Stimulated activated naive B cell treated with anti-CD40 and anti-IgM and Interleukin-4, amounts not matched to agents 10 μg/mL and 1 μg/mL and 100 μg/mL, for 72 hours (primary cell): ENCODE measurements around the gene MRPL11.
A peak's percentile ranks its signal among the peaks of the same experiment; 100 is the strongest.
"Not testable (repeated sequence)": the region's sequence is repeated elsewhere in the genome, so short reads cannot be mapped to it uniquely, and the experiment has no call there.

Experiments used
- ATAC-seq, 2 donors: fragments of 150-1000 bp; cut with Tn5 transposase; replicated peaks; 2 replicates each; pipeline ENCODE4 v1.10.0; 2021; ENCODE audit warnings: moderate library complexity in 1 of 2
- DNase-seq: peaks from one replicate; pipeline ENCODE4 v3.0.0; 2021
- H3K27ac Mint-ChIP-seq: one replicate; pipeline ENCODE4 v1.8.0; 2022; ENCODE audit warnings: mild to moderate bottlenecking, mixed read lengths
- H3K27me3 Mint-ChIP-seq, 2 donors: one replicate each; pipeline ENCODE4 v1.8.0; 2022; ENCODE audit warnings: mixed read lengths in 2 of 2
- H3K36me3 Mint-ChIP-seq, 2 donors: one replicate each; pipeline ENCODE4 v1.8.0; 2022; ENCODE audit warnings: mixed read lengths in 2 of 2, mild to moderate bottlenecking in 1 of 2
- H3K4me1 Mint-ChIP-seq, 2 donors: one replicate each; pipeline ENCODE4 v1.8.0; 2022; ENCODE audit warnings: mixed read lengths in 2 of 2, mild to moderate bottlenecking in 1 of 2
- H3K4me3 Mint-ChIP-seq, 2 donors: one replicate each; pipeline ENCODE4 v1.8.0; 2022; ENCODE audit warnings: mild to moderate bottlenecking in 2 of 2, mixed read lengths in 2 of 2, moderate library complexity in 1 of 2
- H3K9me3 Mint-ChIP-seq, 2 donors: one replicate each; pipeline ENCODE4 v1.8.0; 2022; ENCODE audit warnings: mixed read lengths in 2 of 2, mild to moderate bottlenecking in 1 of 2

Gene MRPL11

DNA sequence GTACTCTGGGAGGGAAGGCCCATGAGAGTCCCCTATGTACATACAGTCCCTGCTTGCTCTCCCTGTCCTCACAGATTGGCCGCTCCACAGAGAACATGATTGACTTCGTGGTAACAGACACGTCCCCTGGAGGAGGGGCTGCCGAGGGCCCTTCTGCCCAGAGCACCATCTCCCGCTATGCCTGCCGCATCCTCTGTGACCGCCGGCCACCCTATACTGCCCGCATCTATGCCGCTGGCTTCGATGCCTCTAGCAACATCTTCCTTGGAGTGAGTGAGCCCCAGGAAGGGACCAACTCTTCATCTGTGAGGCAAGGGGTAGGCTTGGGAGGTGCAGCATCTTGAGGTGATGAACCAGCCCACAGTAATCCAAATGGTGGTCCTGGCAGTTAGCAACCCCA is 34.5 kb upstream of the MRPL11 start:
- no peak for ATAC-seq
- H3K4me1 Mint-ChIP-seq = peaks cover 10 to 13% of the 10 kb centered on the region in 2 donors
- H3K27ac Mint-ChIP-seq = no peak overlapping the region
- no peaks in the 10 kb centered on the region for H3K27me3 Mint-ChIP-seq
- peaks cover 2 to 32% of the 10 kb centered on the region in 2 donors for H3K36me3 Mint-ChIP-seq
- DNase-seq = no peak
- H3K4me3 Mint-ChIP-seq = no peak overlapping the region
- no peaks in the 10 kb centered on the region for H3K9me3 Mint-ChIP-seq

DNA sequence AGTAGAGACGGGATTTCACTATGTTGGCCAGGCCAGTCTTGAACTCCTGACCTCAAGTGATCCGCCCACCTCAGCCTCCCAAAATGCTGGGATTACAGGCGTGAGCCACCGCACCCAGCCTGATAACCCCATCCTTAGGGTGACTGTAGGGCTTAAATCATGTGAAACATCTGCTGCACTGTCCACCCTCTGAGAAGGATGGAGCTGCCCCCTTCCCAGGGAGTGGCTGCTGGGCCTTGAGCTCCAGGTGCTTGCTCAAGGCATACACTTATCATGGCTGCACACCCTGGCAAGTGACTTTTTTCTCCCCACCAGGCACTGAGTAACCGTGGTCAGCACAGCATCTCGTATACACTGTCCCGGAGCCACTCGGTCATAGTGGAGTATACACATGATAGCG is 33.4 kb upstream of the MRPL11 start:
- DNase-seq (no peak), ATAC-seq (no peak)
- Mint-ChIP-seq H3K27me3 (no peaks in the 10 kb centered on the region), H3K4me1 (peaks cover 14% of the 10 kb centered on the region in 2 donors), H3K27ac (no peak overlapping the region), H3K36me3 (peaks cover 0 to 25% of the 10 kb centered on the region in 2 donors), H3K9me3 (no peaks in the 10 kb centered on the region), H3K4me3 (no peak overlapping the region)

DNA sequence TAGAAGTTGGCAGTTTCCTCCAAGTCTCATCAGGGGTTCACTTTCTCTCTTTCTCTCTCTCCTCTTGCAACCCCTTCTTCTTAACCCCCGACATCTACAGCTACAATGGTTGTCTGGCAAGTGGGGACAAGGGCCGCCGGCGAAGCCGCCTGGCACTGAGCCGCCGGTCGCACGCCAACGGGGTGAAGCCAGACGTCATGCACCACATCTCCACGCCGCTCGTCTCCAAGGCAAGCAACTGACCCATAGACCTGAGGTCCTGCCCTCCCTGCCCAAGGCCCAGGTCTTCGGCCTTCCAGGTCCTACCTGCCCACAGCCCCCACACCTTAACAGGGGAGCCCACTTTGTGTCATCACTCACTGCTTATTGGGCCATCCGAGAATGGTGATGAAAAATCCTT is 32.5 kb upstream of the MRPL11 start:
- Mint-ChIP-seq H3K27ac (no peak overlapping the region), H3K27me3 (no peaks in the 10 kb centered on the region), H3K9me3 (no peaks in the 10 kb centered on the region), H3K4me3 (no peak overlapping the region), H3K4me1 (peaks cover 12 to 19% of the 10 kb centered on the region in 2 donors), H3K36me3 (peaks cover 0 to 17% of the 10 kb centered on the region in 2 donors)
- no peak for ATAC-seq
- no peak for DNase-seq

DNA sequence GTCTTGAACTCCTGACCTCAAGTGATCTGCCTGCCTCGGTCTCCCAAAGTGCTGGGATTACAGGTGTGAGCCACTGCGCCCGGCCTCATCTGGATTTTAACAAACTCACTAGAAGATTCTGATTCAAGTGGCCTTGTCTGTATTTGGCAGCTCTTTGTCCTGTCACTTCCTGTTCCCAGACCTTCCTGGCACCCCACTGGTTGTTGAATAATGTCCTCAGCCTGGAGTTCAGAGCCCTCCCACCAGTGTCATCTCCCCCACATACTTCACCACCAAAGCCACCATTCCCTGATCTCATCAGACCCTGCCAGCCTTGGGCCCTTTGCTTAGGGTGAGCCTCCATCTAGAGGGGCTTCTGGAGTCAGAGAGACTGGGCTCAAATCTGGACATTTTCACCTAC is 31.4 kb upstream of the MRPL11 start:
- Mint-ChIP-seq H3K27ac (no peak overlapping the region), H3K27me3 (no peaks in the 10 kb centered on the region), H3K4me1 (peaks cover 24 to 30% of the 10 kb centered on the region in 2 donors), H3K36me3 (peaks cover 0 to 17% of the 10 kb centered on the region in 2 donors), H3K9me3 (no peaks in the 10 kb centered on the region), H3K4me3 (no peak overlapping the region)
- DNase-seq (no peak), ATAC-seq (no peak)

DNA sequence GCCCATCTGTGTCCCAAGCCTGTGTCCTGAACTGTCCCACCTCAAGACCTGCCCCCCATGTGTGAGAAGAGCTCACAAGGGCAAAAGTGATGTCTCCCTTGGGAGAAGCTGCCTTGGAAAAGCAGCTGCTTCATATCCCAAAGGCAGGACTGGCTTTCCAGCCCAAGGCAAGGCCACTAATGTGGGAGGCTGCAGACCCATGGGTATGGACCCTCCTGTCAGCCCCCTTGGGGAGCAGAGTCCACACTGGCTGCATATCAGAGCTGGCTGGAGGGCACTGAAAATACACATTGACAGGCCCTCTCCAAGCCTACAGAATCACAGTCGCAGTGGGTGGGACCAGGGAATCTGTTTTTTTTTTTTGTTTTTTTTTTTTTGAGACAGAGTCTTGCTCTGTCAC is 30.8 kb upstream of the MRPL11 start:
- Mint-ChIP-seq H3K4me3 (no peak overlapping the region), H3K4me1 (peaks cover 26 to 34% of the 10 kb centered on the region in 2 donors), H3K36me3 (peaks cover 0 to 17% of the 10 kb centered on the region in 2 donors), H3K27me3 (no peaks in the 10 kb centered on the region), H3K27ac (no peak overlapping the region), H3K9me3 (no peaks in the 10 kb centered on the region)
- DNase-seq (no peak), ATAC-seq (no peak)

DNA sequence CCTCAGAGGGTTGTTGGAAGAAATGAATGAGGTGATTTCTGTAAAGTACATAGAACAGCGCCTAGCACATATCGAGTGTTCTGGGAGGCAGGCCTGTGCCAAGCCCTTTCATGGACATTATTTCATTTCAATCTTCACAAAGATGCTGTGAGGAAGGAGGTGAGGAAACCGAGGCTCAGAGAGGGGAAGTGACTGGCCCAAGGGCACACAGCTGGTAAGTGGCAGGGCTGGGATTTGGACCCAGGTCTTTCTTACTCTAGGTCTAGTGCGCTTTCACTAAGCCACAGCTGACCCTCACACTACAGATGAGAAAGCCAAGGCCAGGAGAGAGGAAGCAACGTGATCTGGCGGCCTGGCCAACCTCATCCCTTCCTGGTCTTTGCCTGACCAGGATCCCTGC is 30.0 kb upstream of the MRPL11 start:
- DNase-seq (no peak), ATAC-seq (no peak)
- Mint-ChIP-seq H3K36me3 (peaks cover 0 to 11% of the 10 kb centered on the region in 2 donors), H3K27me3 (no peaks in the 10 kb centered on the region), H3K4me3 (no peak overlapping the region), H3K27ac (no peak overlapping the region), H3K4me1 (peaks cover 26 to 34% of the 10 kb centered on the region in 2 donors), H3K9me3 (peaks cover 0 to 1% of the 10 kb centered on the region in 2 donors)

DNA sequence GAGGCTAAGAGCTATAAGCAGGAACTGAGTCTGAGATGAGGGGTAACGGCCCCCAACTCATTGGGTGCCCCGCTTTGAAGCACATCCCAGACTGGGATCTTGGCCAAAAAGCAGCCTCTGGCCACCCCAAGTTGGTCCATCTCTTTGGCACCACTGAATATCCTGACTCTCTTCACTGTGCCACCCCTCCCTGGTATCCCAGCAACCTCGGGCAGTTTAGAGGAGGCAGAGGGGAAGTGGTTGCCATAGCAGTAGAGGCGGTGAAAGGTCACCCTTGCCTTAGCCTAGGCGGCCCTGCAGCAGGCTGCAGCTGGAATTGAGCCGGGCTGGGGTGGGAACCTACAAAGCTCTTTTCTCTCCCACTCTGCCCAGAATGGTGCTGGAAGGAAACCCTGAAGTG is 29.1 kb upstream of the MRPL11 start:
- Mint-ChIP-seq H3K9me3 (peaks cover 0 to 5% of the 10 kb centered on the region in 2 donors), H3K27ac (peak overlapping the region; percentile 94), H3K4me1 (peaks cover 26 to 42% of the 10 kb centered on the region in 2 donors), H3K27me3 (no peaks in the 10 kb centered on the region), H3K36me3 (peaks cover 0 to 6% of the 10 kb centered on the region in 2 donors), H3K4me3 (peak overlapping the region; percentile 87 to 95)
- ATAC-seq = peak; percentile 53 to 60
- peak; percentile 37 for DNase-seq

DNA sequence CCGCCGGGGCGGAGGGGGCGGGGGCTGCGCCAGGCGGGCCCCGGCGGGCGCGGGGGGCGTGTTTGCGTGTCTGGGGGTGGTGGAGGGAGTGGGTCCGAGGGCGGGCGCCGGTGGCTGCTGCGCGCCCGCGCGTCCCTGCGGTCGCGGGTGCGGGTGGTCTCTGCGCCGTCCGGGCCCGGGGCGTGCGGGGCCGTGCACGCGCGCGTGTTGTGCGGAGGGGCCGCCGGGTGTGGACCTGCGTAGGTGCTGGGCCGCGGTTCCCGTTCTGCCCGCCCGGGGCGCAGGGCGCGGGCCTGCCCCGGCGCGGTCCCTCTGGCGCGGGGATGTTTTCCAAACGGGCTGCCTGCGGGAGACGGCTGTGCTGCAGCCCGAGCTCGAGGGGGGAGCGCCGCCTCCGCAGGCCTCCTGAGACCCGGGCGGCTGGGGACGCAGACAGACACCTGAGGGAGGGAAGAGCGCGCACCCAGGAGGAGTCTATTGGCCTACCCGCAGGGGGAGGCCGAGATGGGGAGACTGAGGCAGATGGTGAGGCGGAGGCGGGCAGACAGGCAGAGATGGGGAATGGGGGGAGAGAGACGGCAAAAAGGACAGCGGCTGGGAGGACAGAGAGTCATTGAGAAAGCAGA is 28.5 kb upstream of the MRPL11 start:
- Mint-ChIP-seq H3K4me1 (peaks cover 27 to 42% of the 10 kb centered on the region in 2 donors), H3K9me3 (peaks cover 0 to 7% of the 10 kb centered on the region in 2 donors), H3K4me3 (peak overlapping the region; percentile 92 to 95), H3K36me3 (peaks cover 2 to 6% of the 10 kb centered on the region in 2 donors), H3K27me3 (no peaks in the 10 kb centered on the region), H3K27ac (peak overlapping the region; percentile 94)
- DNase-seq = no peak
- ATAC-seq = peak; percentile 61

DNA sequence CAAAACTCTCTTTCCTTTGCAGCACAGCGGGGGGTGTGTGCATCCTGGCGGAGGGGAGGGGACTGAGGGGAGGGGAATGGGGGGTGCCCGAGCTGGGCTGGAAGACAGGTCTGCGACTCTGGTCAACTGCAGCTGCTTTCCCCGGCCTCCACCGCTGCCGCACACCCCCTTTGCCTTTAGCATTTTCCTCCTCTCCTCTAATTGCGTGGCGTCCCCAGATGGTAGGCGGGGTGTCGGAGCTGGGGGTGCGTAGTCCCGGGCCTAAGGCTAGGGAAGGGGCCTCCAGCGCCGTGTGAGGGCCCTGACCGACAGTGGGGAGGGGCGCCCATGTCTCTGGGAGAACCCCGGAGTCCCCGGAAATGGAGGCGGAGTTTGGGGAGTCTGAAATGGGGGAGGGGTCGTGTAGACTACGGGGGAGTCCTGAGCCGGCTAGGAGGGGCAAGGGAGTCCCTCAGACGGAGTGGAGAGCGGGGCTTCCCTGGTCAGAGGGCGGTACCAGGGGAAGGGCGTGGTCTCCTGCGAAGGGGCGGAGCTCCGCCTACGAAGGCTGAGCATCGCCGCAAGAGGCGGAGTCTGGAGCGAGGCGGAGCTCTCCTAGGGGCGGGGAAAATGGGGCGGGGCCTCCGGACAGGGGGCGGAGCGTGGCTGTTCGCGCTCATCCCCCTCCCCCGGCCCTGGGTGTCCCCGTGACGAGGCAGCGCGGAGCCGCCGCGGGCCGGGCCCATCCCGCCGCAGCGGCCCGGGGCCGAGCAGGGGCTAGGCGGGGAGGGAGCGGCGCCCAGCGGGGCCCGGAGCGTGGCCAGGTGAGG is 27.8 kb upstream of the MRPL11 start, which contains the start of gene PELI3:
TSS of gene PELI3 (plus strand) at position 681 of the 809 bp plus-strand sequence. CDS start 1,224 bp downstream, outside the sequence.
- peaks cover 2 to 6% of the 10 kb centered on the region in 2 donors for H3K36me3 Mint-ChIP-seq
- peak within 1 kb of the TSS; percentile 94 for H3K27ac Mint-ChIP-seq
- H3K9me3 Mint-ChIP-seq = peaks cover 0 to 7% of the 10 kb centered on the region in 2 donors
- peak; percentile 88 for DNase-seq
- H3K4me1 Mint-ChIP-seq = peaks cover 29 to 46% of the 10 kb centered on the region in 2 donors
- no peaks in the 10 kb centered on the region for H3K27me3 Mint-ChIP-seq
- peak within 1 kb of the TSS; percentile 92 to 95 for H3K4me3 Mint-ChIP-seq
- peak; percentile 84 to 89 for ATAC-seq

DNA sequence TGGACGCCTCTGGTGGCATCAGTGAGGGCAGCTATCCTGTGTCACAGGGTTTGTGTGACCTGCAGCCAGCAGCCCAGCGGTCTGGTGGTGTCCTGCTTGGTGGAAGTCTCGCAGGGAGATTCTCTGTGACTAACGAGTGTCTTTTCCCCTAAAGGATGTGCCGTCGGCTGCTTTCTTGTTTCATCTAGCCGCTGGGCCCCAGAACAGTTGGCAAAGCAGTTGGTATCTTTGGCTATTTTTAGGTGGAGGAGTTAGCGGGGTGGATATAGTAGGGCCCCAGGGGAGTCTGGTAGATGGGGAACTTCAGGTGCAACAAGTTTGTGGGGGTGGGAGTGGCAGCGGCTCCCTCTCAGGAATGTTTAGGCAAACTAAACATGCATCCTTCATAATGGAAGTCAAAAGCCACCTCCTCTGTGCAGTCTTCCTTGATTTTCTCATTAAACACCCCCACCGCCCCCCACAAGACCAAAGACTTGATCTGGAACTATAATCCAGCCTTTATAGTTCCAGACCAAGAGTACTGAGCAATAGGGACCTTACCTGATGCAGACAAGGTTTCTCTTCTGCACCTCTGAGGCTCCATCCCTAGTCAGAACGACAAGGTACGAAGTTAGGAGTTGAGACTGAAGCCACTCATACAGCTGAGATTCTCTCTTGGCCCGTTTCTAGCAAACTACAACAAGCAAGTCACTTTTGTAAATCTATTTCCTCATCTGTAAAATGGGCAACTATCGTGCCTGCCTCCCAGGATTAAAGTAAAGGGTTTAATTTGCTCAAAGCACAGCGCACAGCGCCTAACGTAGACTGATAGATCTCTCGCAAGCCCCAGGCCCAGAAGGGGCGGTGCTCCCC is 27.0 kb upstream of the MRPL11 start:
- Mint-ChIP-seq H3K4me3 (peak overlapping the region; percentile 92 to 95), H3K36me3 (peaks cover 2 to 3% of the 10 kb centered on the region in 2 donors), H3K4me1 (peaks cover 29 to 48% of the 10 kb centered on the region in 2 donors), H3K27me3 (no peaks in the 10 kb centered on the region), H3K9me3 (peaks cover 0 to 7% of the 10 kb centered on the region in 2 donors), H3K27ac (peak overlapping the region; percentile 80)
- no peak for DNase-seq
- ATAC-seq = peak in 1 of 2 donors; percentile 12

DNA sequence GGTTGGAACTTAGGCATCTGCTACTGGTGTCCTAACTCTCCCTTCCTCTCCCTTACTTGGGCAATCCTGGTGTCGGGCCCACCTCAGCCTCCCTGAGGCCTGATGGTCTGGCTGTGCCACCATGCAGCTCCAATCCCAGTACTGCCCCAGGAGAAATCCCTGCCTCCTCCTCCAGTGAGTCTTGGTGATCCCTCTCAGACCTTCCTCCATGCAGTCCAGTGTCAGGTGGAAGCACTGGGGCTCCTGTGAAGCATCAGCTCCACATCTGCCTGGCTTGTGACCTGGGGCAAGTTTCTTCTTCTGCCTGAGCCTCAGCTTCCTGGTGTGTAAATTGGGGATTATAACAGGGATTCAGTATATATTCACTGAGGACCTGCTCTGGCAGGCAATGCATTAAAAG is 26.3 kb upstream of the MRPL11 start:
- peaks cover 0 to 7% of the 10 kb centered on the region in 2 donors for H3K9me3 Mint-ChIP-seq
- peak overlapping the region in 1 of 2 donors; percentile 92 for H3K4me3 Mint-ChIP-seq
- DNase-seq (no peak), ATAC-seq (no peak)
- no peak overlapping the region for H3K27ac Mint-ChIP-seq
- peaks cover 29 to 48% of the 10 kb centered on the region in 2 donors for H3K4me1 Mint-ChIP-seq
- no peaks in the 10 kb centered on the region for H3K27me3 Mint-ChIP-seq
- peaks cover 0 to 2% of the 10 kb centered on the region in 2 donors for H3K36me3 Mint-ChIP-seq

DNA sequence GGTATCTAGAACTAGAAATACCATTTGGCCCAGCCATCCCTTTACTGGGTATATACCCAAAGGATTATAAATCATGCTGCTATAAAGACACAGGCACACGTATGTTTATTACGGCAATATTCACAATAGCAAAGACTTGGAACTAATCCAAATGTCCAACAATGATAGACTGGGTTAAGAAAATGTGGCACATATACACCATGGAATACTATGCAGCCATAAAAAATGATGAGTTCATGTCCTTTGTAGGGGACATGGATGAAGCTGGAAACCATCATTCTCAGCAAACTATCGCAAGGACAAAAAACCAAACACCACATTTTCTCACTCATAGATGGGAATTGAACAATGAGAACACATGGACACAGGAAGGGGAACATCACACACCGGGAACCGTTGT is 25.5 kb upstream of the MRPL11 start:
- H3K27ac Mint-ChIP-seq, H3K27me3 Mint-ChIP-seq, H3K36me3 Mint-ChIP-seq, ATAC-seq, DNase-seq, H3K9me3 Mint-ChIP-seq, H3K4me3 Mint-ChIP-seq: not testable (repeated sequence)
- H3K4me1 Mint-ChIP-seq = peaks cover 35 to 55% of the 10 kb centered on the region in 2 donors

DNA sequence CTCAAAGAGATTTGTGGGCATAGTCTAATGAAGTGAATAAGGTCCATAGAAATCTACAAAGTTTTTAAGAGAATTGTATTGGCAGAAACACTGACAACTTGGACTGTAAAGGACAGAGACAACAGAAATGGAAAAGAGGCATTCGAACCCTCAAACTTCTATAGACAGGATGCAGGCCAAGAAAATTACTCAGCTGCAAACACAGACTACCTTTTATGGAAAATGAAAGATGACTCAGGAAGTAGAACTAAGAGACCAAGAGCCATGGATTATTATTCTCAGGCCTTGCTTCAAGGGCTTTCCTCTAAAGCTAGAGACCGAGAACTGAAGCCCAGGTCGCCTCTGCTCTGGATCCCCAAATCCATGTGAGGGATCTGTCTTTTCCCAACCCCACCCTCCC is 24.3 kb upstream of the MRPL11 start:
- no peak for DNase-seq
- H3K27ac Mint-ChIP-seq = no peak overlapping the region
- H3K4me3 Mint-ChIP-seq = no peak overlapping the region
- peaks cover 0 to 7% of the 10 kb centered on the region in 2 donors for H3K9me3 Mint-ChIP-seq
- H3K27me3 Mint-ChIP-seq = no peaks in the 10 kb centered on the region
- peaks cover 42 to 62% of the 10 kb centered on the region in 2 donors for H3K4me1 Mint-ChIP-seq
- ATAC-seq = no peak
- peaks cover 0 to 2% of the 10 kb centered on the region in 2 donors for H3K36me3 Mint-ChIP-seq

DNA sequence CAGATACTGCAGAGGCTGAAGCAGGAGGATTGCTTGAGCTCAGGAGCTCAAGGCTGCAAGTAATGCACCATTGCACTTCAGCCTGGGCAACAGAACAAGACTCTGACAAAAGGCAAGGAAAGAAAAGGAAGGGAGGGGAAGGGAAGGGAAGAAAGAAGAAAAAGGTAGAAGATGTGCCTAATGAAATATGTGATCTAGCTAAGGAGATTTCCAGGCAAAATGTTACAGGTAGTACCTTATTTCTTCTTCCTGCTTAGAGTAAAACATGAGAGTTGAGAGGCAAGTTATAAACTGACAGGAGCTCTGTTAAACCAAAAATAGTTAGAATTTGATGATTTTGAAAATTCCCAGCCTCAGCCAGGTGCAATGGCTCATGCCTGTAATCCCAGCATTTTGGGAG is 23.4 kb upstream of the MRPL11 start:
- Mint-ChIP-seq H3K4me3 (no peak overlapping the region), H3K36me3 (peaks cover 0 to 2% of the 10 kb centered on the region in 2 donors), H3K27ac (no peak overlapping the region), H3K27me3 (no peaks in the 10 kb centered on the region), H3K9me3 (peaks cover 0 to 7% of the 10 kb centered on the region in 2 donors), H3K4me1 (peaks cover 39 to 59% of the 10 kb centered on the region in 2 donors)
- DNase-seq (no peak), ATAC-seq (no peak)
